MCF 10A (cell line): ENCODE data around the gene OBI1. TPM values are rescaled to one million over a fixed set of nuclear protein-coding genes. Genes with fewer than 3 reads are reported as not detected.

ENCODE experiments used
- BruUV-seq: library from RNA; stranded (reverse); fragments of 400-500 nt; replicated peaks from 2 replicates; lab custom pipeline; 2021; lab: Mats Ljungman, UMichigan
- CTCF ChIA-PET: fragments of 300-600 bp; sonication (Branson Sonifier 250); formaldehyde crosslinking; extraction: SDS; loops from one replicate; lab custom pipeline; 2021; ENCODE audit warnings: antibody characterized with exemption, inconsistent platforms; lab: Yijun Ruan, JAX
- POLR2A ChIA-PET: fragments of 300-600, 350-650 bp; sonication (Branson Sonifier 250); formaldehyde crosslinking; extraction: SDS; loops from one replicate; lab custom pipeline; 2020; ENCODE audit warnings: antibody characterized with exemption, inconsistent platforms; lab: Yijun Ruan, JAX
- DNase-seq: peaks from one replicate; pipeline ENCODE4 v3.0.0-alpha.2; 2018; ENCODE audit not compliant: unreplicated experiment
- H3K27ac Mint-ChIP-seq: one replicate; pipeline ENCODE4 v1.8.0; 2022; ENCODE audit warnings: mild to moderate bottlenecking, low read depth, mixed read lengths; ENCODE audit not compliant: unreplicated experiment
- H3K27me3 Mint-ChIP-seq: one replicate; pipeline ENCODE4 v1.8.0; 2022; ENCODE audit warnings: mixed read lengths; ENCODE audit not compliant: insufficient read depth, unreplicated experiment
- H3K36me3 Mint-ChIP-seq: one replicate; pipeline ENCODE4 v1.8.0; 2022; ENCODE audit warnings: mild to moderate bottlenecking, moderate library complexity, mixed read lengths; ENCODE audit not compliant: insufficient read depth, unreplicated experiment
- H3K4me1 Mint-ChIP-seq: one replicate; pipeline ENCODE4 v1.8.0; 2022; ENCODE audit warnings: mixed read lengths; ENCODE audit not compliant: insufficient read depth, unreplicated experiment
- H3K4me3 Mint-ChIP-seq: one replicate; pipeline ENCODE4 v1.8.0; 2022; ENCODE audit warnings: mild to moderate bottlenecking, moderate library complexity, mixed read lengths; ENCODE audit not compliant: unreplicated experiment
- H3K9me3 Mint-ChIP-seq: one replicate; pipeline ENCODE4 v1.8.0; 2022; ENCODE audit warnings: mixed read lengths; ENCODE audit not compliant: unreplicated experiment
- CTCF ChIP-seq: fragments of 200-600 bp; IDR thresholded peaks from one replicate; pipeline ENCODE4 v1.8.0; 2022; ENCODE audit warnings: antibody characterized with exemption, mild to moderate bottlenecking; ENCODE audit not compliant: unreplicated experiment
- intact Hi-C: fragments of 100-400 bp; cut with micrococcal nuclease; formaldehyde crosslinking; loops from 2 replicates; pipeline ENCODE4 v1.14.1; 2022
- total RNA-seq: library from RNA; stranded (reverse); gene quantifications from 2 replicates; pipeline ENCODE4 v1.2.3, GENCODE V29; 2022

OBI1 gene
- total RNA-seq, 1 experiment from 2014 or later = 9.3 TPM

GRCh38 chr13:78632996-78633395, 26.0 kb downstream of the OBI1 start:
- BruUV-seq = no TSS peak
- Mint-ChIP-seq H3K9me3 (no peaks in the 10 kb centered on the region), H3K27me3 (no peaks in the 10 kb centered on the region), H3K4me1 (no peaks in the 10 kb centered on the region), H3K36me3 (peaks cover 64% of the 10 kb centered on the region), H3K27ac (no peak overlapping the region), H3K4me3 (no peak overlapping the region)
- DNase-seq = no peak
- intact Hi-C loops = no loop called here
- no peak for TF ChIP-seq CTCF
- POLR2A ChIA-PET = interaction anchor here (0.6 to 1.1 kb wide), 2 partner anchors 11 to 677 kb away, joined by 3 read pairs; no protein-coding TSS in a partner anchor
- CTCF ChIA-PET = interaction anchor here (0.7 kb wide), 1 partner anchor 123 kb away, joined by 3 read pairs; no protein-coding TSS in a partner anchor

GRCh38 chr13:78631077-78631476, 27.9 kb downstream of the OBI1 start:
- Mint-ChIP-seq H3K27me3 (no peaks in the 10 kb centered on the region), H3K27ac (no peak overlapping the region), H3K36me3 (peaks cover 51% of the 10 kb centered on the region), H3K9me3 (no peaks in the 10 kb centered on the region), H3K4me1 (no peaks in the 10 kb centered on the region), H3K4me3 (no peak overlapping the region)
- BruUV-seq = no TSS peak
- DNase-seq = no peak
- CTCF ChIA-PET = interaction anchor here (1.2 kb wide), 1 partner anchor 27 kb away, joined by 4 read pairs; no protein-coding TSS in a partner anchor
- TF ChIP-seq CTCF = no peak
- intact Hi-C loops = no loop called here
- POLR2A ChIA-PET = no interaction called here

DNA sequence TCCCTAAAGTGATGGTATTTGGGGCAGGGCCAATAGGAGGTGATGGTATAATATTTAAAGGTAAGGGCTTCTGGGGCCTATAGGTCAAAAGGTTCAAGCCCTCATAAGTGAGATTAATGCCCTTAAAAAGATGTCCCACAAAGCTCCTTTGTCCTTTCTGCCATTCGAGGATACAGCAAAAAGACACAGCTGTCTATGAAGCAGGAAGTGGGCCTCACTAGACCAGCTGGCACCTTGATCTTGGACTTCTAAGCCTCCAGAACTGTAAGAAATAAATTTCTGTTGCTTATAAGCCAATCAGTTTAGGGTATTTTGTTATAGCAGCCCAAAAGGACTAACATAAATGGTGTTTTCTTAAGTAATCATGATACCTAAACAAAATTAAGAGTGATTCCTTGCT, 28.4 kb downstream of the OBI1 start:
- H3K27ac Mint-ChIP-seq = no peak overlapping the region
- BruUV-seq = no TSS peak
- no peaks in the 10 kb centered on the region for H3K27me3 Mint-ChIP-seq
- H3K4me1 Mint-ChIP-seq = no peaks in the 10 kb centered on the region
- peaks cover 52% of the 10 kb centered on the region for H3K36me3 Mint-ChIP-seq
- no peak for TF ChIP-seq CTCF
- no peak overlapping the region for H3K4me3 Mint-ChIP-seq
- CTCF ChIA-PET = interaction anchor here (1.2 kb wide), 1 partner anchor 28 kb away, joined by 4 read pairs; no protein-coding TSS in a partner anchor
- POLR2A ChIA-PET = no interaction called here
- DNase-seq = no peak
- intact Hi-C loops = no loop called here
- H3K9me3 Mint-ChIP-seq = no peaks in the 10 kb centered on the region

DNA sequence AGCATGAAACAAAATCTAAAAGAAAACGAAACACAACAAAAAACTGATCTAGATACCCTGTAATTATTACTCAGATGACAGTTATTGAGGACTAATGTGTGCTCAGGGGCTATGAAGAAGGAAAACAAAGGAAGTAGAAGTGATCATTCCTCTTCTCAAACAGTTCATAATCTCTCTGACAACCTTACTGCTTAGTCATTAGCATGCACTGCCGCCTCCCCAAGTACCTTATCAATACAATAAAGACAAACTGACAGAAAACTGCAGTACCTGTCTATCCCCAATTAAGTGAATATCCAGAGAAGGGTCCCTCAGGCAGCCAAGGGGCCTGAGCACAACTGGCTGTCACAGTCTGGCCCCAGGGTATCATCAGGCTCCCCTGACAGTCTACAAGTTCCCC, 33.6 kb downstream of the OBI1 start:
- intact Hi-C loops = no loop called here
- POLR2A ChIA-PET = no interaction called here
- H3K4me1 Mint-ChIP-seq = no peaks in the 10 kb centered on the region
- CTCF ChIA-PET = no interaction called here
- BruUV-seq = no TSS peak
- peaks cover 18% of the 10 kb centered on the region for H3K36me3 Mint-ChIP-seq
- no peak for DNase-seq
- H3K27ac Mint-ChIP-seq = no peak overlapping the region
- no peak overlapping the region for H3K4me3 Mint-ChIP-seq
- H3K9me3 Mint-ChIP-seq = no peaks in the 10 kb centered on the region
- H3K27me3 Mint-ChIP-seq = no peaks in the 10 kb centered on the region
- no peak for TF ChIP-seq CTCF
